HepG2 (cell line): Measurements from ENCODE around the gene CIROP. TPM values are rescaled to one million over a fixed set of nuclear protein-coding genes. Genes with fewer than 3 reads are reported as not detected.

Source experiments
- ADNP ChIP-seq: sonication (generic); formaldehyde crosslinking; IDR thresholded peaks from 2 replicates; pipeline ENCODE4 v1.4.0; 2020; ENCODE audit warnings: missing genetic modification reagents
- MAFF ChIP-seq: IDR thresholded peaks from 2 replicates; pipeline ENCODE4 v1.6.1; 2011; ENCODE audit warnings: low read depth, low read length, improper control_type of control experiment
- TARDBP ChIP-seq: sonication (generic); formaldehyde crosslinking; IDR thresholded peaks from 2 replicates; pipeline ENCODE4 v1.8.0; 2022; ENCODE audit warnings: mild to moderate bottlenecking, missing genetic modification reagents
- THYN1 ChIP-seq: sonication (generic); formaldehyde crosslinking; IDR thresholded peaks from 2 replicates; pipeline ENCODE4 v1.8.1; 2023; ENCODE audit warnings: low read depth, mild to moderate bottlenecking, moderate library complexity, missing genetic modification reagents, borderline replicate concordance
- ZNF234 ChIP-seq: sonication (generic); formaldehyde crosslinking; conservative IDR thresholded peaks from 2 replicates; pipeline ENCODE4 v1.5.1; 2020; ENCODE audit warnings: mild to moderate bottlenecking, missing genetic modification reagents
- ZNF274 ChIP-seq: sonication (generic); formaldehyde crosslinking; IDR thresholded peaks from 2 replicates; pipeline ENCODE4 v1.5.1; 2020; ENCODE audit warnings: mild to moderate bottlenecking, missing genetic modification reagents
- ZNF468 ChIP-seq: sonication (generic); formaldehyde crosslinking; IDR thresholded peaks from 2 replicates; pipeline ENCODE4 v1.8.0; 2022; ENCODE audit warnings: mild to moderate bottlenecking, moderate library complexity, missing genetic modification reagents
- ZNF496 ChIP-seq: sonication (generic); formaldehyde crosslinking; IDR thresholded peaks from 2 replicates; pipeline ENCODE4 v1.8.1; 2023; ENCODE audit warnings: mild to moderate bottlenecking, moderate library complexity, missing genetic modification reagents; ENCODE audit not compliant: insufficient replicate concordance
- ZNF572 ChIP-seq: sonication (generic); formaldehyde crosslinking; IDR thresholded peaks from 2 replicates; pipeline ENCODE4 v1.5.1; 2020; ENCODE audit warnings: mild to moderate bottlenecking, missing genetic modification reagents
- ZNF75D ChIP-seq: sonication (generic); formaldehyde crosslinking; IDR thresholded peaks from 2 replicates; pipeline ENCODE4 v1.8.1; 2023; ENCODE audit warnings: missing genetic modification reagents, mild to moderate bottlenecking, borderline replicate concordance
- polyA plus RNA-seq, 8 experiments: library from polyadenylated mRNA; depleted of rRNA in 3 of 8; stranded (reverse) in 7 of 8; unstranded in 1 of 8; fragments of >200 nt; fragmentation: Illumina TruSeq in 4 of 8; extraction: Trizol in 4 of 8; gene quantifications; 2 replicates each; pipeline versions ENCODE4 v1.2.1 to v1.2.3, GENCODE V29; 2011 to 2016; ENCODE audit warnings: low read depth in 4 of 8, missing spikeins in 1 of 8, mixed read lengths in 1 of 8; ENCODE audit not compliant: insufficient read depth in 1 of 8
- total RNA-seq, 5 experiments: library from RNA; depleted of rRNA; stranded (reverse); fragments of >200 nt; fragmentation: Illumina TruSeq; extraction: Trizol; gene quantifications; 2 replicates each; pipeline ENCODE4 v1.2.3, GENCODE V29; 2016; ENCODE audit warnings: low read depth in 1 of 5
- TF ChIP-seq, protein P1 (sequence below): sonication (generic); formaldehyde crosslinking; IDR thresholded peaks from 2 replicates; pipeline ENCODE4 v1.4.0; 2020; ENCODE audit warnings: missing genetic modification reagents, borderline replicate concordance
- TF ChIP-seq, protein P2 (sequence below): sonication (generic); formaldehyde crosslinking; IDR thresholded peaks from 2 replicates; pipeline ENCODE4 v1.4.0; 2020; ENCODE audit warnings: mild to moderate bottlenecking, low read depth, missing genetic modification reagents
- TF ChIP-seq, protein P3 (sequence below): sonication (generic); formaldehyde crosslinking; IDR thresholded peaks from 2 replicates; pipeline ENCODE4 v1.4.0; 2020; ENCODE audit warnings: missing genetic modification reagents
- TF ChIP-seq, protein P4 (sequence below): sonication (generic); formaldehyde crosslinking; IDR thresholded peaks from 2 replicates; pipeline ENCODE4 v1.4.0; 2020; ENCODE audit warnings: missing genetic modification reagents, borderline replicate concordance
- TF ChIP-seq, protein P5 (sequence below): sonication (generic); formaldehyde crosslinking; IDR thresholded peaks from 2 replicates; pipeline ENCODE4 v1.4.0; 2020; ENCODE audit warnings: missing genetic modification reagents

Gene CIROP
- total and polyA plus RNA-seq, 2 of the 13 experiments (the other 11 are each of a cell fraction or from before 2014, with no cell fraction given): 0.07 TPM; not detected in 1

DNA sequence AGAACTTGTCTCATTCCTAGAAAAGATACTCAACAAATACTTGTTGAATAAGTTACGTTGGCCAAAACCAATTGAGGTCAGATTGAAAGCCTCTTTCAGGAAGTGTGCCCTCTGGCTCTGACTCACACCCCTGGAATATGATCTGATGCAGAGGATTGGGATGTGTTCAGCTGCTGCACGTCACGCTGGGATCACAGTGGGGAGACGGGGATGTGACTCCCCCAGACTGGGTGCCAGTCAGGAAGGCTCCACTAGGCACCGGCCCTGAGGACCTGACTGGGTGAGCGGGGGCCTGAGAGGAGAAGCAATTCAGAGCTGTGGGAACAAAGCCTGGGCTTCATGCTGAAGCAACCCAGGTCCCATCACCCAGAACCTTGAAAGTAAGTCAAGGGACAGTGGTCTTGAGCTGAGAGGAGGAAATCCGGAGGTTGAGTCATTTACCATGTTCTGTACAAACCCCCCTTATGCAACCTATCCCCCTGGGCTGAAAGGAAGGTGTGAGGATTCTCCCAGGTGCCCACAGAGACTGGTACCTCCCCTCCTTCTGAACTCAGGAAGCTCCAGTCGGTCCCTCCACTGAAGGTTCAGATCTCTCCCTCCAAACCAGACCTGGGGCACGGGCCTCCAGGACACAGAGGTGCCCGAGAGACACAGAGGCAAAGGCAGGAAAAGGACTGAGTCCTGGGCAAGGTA is 10.4 kb upstream of the CIROP start (continued):
- TF ChIP-seq, protein P1, sequence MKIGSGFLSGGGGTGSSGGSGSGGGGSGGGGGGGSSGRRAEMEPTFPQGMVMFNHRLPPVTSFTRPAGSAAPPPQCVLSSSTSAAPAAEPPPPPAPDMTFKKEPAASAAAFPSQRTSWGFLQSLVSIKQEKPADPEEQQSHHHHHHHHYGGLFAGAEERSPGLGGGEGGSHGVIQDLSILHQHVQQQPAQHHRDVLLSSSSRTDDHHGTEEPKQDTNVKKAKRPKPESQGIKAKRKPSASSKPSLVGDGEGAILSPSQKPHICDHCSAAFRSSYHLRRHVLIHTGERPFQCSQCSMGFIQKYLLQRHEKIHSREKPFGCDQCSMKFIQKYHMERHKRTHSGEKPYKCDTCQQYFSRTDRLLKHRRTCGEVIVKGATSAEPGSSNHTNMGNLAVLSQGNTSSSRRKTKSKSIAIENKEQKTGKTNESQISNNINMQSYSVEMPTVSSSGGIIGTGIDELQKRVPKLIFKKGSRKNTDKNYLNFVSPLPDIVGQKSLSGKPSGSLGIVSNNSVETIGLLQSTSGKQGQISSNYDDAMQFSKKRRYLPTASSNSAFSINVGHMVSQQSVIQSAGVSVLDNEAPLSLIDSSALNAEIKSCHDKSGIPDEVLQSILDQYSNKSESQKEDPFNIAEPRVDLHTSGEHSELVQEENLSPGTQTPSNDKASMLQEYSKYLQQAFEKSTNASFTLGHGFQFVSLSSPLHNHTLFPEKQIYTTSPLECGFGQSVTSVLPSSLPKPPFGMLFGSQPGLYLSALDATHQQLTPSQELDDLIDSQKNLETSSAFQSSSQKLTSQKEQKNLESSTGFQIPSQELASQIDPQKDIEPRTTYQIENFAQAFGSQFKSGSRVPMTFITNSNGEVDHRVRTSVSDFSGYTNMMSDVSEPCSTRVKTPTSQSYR (CRISPR knock-in tag): no peak
- TF ChIP-seq, protein P2, sequence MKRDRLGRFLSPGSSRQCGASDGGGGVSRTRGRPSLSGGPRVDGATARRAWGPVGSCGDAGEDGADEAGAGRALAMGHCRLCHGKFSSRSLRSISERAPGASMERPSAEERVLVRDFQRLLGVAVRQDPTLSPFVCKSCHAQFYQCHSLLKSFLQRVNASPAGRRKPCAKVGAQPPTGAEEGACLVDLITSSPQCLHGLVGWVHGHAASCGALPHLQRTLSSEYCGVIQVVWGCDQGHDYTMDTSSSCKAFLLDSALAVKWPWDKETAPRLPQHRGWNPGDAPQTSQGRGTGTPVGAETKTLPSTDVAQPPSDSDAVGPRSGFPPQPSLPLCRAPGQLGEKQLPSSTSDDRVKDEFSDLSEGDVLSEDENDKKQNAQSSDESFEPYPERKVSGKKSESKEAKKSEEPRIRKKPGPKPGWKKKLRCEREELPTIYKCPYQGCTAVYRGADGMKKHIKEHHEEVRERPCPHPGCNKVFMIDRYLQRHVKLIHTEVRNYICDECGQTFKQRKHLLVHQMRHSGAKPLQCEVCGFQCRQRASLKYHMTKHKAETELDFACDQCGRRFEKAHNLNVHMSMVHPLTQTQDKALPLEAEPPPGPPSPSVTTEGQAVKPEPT: no peak
- TF ChIP-seq, protein P3, sequence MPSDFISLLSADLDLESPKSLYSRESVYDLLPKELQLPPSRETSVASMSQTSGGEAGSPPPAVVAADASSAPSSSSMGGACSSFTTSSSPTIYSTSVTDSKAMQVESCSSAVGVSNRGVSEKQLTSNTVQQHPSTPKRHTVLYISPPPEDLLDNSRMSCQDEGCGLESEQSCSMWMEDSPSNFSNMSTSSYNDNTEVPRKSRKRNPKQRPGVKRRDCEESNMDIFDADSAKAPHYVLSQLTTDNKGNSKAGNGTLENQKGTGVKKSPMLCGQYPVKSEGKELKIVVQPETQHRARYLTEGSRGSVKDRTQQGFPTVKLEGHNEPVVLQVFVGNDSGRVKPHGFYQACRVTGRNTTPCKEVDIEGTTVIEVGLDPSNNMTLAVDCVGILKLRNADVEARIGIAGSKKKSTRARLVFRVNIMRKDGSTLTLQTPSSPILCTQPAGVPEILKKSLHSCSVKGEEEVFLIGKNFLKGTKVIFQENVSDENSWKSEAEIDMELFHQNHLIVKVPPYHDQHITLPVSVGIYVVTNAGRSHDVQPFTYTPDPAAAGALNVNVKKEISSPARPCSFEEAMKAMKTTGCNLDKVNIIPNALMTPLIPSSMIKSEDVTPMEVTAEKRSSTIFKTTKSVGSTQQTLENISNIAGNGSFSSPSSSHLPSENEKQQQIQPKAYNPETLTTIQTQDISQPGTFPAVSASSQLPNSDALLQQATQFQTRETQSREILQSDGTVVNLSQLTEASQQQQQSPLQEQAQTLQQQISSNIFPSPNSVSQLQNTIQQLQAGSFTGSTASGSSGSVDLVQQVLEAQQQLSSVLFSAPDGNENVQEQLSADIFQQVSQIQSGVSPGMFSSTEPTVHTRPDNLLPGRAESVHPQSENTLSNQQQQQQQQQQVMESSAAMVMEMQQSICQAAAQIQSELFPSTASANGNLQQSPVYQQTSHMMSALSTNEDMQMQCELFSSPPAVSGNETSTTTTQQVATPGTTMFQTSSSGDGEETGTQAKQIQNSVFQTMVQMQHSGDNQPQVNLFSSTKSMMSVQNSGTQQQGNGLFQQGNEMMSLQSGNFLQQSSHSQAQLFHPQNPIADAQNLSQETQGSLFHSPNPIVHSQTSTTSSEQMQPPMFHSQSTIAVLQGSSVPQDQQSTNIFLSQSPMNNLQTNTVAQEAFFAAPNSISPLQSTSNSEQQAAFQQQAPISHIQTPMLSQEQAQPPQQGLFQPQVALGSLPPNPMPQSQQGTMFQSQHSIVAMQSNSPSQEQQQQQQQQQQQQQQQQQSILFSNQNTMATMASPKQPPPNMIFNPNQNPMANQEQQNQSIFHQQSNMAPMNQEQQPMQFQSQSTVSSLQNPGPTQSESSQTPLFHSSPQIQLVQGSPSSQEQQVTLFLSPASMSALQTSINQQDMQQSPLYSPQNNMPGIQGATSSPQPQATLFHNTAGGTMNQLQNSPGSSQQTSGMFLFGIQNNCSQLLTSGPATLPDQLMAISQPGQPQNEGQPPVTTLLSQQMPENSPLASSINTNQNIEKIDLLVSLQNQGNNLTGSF (CRISPR knock-in tag): no peak
- no peak for TF ChIP-seq ZNF572 (CRISPR knock-in tag)
- TF ChIP-seq, protein P4, sequence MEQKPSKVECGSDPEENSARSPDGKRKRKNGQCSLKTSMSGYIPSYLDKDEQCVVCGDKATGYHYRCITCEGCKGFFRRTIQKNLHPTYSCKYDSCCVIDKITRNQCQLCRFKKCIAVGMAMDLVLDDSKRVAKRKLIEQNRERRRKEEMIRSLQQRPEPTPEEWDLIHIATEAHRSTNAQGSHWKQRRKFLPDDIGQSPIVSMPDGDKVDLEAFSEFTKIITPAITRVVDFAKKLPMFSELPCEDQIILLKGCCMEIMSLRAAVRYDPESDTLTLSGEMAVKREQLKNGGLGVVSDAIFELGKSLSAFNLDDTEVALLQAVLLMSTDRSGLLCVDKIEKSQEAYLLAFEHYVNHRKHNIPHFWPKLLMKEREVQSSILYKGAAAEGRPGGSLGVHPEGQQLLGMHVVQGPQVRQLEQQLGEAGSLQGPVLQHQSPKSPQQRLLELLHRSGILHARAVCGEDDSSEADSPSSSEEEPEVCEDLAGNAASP (CRISPR knock-in tag): no peak
- no peak for TF ChIP-seq ADNP
- TF ChIP-seq, protein P5, sequence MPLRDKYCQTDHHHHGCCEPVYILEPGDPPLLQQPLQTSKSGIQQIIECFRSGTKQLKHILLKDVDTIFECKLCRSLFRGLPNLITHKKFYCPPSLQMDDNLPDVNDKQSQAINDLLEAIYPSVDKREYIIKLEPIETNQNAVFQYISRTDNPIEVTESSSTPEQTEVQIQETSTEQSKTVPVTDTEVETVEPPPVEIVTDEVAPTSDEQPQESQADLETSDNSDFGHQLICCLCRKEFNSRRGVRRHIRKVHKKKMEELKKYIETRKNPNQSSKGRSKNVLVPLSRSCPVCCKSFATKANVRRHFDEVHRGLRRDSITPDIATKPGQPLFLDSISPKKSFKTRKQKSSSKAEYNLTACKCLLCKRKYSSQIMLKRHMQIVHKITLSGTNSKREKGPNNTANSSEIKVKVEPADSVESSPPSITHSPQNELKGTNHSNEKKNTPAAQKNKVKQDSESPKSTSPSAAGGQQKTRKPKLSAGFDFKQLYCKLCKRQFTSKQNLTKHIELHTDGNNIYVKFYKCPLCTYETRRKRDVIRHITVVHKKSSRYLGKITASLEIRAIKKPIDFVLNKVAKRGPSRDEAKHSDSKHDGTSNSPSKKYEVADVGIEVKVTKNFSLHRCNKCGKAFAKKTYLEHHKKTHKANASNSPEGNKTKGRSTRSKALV (CRISPR knock-in tag): no peak
- no peak for TF ChIP-seq THYN1 (CRISPR knock-in tag)
- no peak for TF ChIP-seq MAFF
- TF ChIP-seq TARDBP (CRISPR knock-in tag): no peak
- TF ChIP-seq ZNF468 (CRISPR knock-in tag): no peak
- TF ChIP-seq ZNF274 (CRISPR knock-in tag): no peak
- TF ChIP-seq ZNF234 (CRISPR knock-in tag): 0 out of 2 replicates have a peak, but pooled peaks have one; percentile 35
- TF ChIP-seq ZNF75D (CRISPR knock-in tag): no peak
- TF ChIP-seq ZNF496 (CRISPR knock-in tag): no peak
